HS-27A (cell line): Measurements from ENCODE around the gene LEMD1.

Source experiments
- DNase-seq: peaks from one replicate; pipeline ENCODE4 v3.0.0-alpha.2; 2012; ENCODE audit warnings: low read depth, missing footprints

Gene LEMD1, protein sequence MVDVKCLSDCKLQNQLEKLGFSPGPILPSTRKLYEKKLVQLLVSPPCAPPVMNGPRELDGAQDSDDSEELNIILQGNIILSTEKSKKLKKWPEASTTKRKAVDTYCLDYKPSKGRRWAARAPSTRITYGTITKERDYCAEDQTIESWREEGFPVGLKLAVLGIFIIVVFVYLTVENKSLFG

DNA sequence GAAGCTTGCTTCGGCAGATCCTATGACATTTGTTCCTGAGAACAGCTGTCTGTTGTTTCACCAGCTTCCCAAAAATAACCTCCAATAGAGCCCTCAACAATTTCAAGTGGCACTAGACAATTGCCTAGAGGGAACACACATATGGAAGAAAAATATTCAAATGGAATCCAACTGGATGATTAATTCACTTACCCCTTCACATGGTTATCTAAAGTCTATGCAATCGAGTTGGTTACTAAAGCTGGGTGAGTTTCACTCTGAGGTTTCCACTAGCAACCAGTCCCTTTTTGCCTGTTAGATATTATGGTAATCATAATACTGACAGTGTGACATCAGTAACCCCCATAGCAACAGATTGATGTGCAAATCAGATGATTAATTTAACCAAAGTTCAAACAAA, at the start of gene LEMD1:
TSS of gene LEMD1 (minus strand) at position 259 of the 400 bp plus-strand sequence. CDS start 1,520 bp downstream, outside the sequence.
- DNase-seq, result no peak

GRCh38 chr1:205470131-205470530, 48.3 kb upstream of the LEMD1 start:
- no peak for DNase-seq

GRCh38 chr1:205466595-205467220, 44.9 kb upstream of the LEMD1 start:
- no peak for DNase-seq

DNA sequence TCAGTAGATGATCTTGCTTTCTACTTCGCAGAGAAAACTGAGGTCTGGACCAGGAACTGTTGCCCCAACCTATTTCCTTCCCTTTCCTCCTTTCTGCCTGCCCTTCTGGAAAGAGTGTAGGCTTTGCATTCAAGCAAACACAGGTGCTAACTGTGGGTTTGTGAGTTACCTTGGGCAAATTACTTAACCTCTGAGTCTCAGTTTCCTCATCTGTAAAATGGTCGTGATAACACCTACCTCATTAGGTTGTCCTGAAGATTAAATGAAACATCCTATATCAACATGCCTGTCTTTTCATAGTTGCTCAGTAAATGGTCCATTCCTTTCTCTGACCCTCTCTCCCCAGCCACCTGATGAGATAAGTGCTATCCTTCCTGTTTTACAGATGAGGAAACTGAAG, 43.5 kb upstream of the LEMD1 start:
- DNase-seq, result no peak

GRCh38 chr1:205458777-205459566, 37.1 kb upstream of the LEMD1 start:
- DNase-seq, result no peak

DNA sequence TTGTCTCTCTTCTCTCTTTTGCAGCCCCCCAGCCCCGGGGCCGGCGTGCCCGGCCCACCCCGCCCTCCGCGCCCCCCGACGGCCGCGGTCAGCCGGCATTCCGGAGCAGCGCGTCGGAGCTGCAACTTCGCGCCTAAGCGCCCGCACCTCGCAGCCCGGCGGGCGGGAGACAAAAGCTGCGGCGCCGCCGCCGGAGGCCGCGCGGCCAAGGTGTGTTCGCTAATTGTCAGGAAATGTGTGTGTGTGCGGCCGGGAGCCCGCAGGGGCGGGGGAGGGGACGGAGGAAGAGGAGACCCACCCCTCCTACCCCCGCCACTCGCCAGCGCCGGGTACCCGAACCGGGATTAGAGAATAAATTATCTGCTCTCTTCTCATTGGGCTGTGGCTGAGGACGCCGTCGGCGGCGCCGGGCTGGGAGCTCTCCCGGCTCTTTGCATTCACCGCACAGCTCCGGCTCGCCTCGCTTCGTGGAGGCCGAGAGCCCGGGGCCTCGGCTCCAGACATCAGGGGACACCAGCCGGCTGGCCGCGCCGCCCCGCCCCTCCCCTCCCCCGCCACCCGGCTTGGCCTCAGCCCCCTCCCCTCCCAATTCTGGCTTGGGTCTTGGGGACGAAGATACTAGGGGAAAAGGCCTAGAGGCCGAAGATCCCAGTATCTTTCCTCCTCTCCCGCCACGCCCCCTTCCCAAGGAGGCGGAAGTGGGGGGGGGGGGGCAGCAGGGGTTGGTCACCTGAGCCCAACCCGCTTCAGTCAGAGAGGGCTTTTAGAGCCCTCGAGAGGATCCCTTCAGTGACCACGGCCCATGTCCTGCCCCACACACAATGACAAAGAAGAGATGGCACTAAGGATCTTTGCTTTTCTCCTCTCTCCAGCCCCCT, 35.3 kb upstream of the LEMD1 start:
- no peak for DNase-seq

DNA sequence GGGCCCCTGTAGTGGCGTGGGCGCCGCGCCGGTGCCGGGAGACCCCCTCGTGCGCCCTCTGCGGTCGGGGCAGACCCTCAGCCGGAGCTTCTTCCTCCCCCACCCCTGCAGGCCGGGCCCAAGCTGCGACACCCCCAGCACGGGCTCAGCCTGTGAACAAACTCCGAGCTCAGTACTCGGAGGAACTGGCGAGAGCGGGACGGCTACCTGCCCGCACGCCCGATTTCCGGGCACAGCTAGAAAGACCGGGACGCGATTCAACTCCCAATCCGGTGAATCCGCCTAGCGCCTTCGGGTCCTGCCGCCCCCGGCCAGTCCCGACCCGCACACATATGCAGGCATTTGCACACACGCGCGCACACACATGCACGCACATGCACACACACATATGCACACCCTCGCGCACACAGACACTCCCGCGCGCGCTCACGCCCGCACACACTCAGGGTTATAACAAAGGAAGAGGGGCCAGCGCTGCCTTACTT, 34.6 kb upstream of the LEMD1 start:
- no peak for DNase-seq

DNA sequence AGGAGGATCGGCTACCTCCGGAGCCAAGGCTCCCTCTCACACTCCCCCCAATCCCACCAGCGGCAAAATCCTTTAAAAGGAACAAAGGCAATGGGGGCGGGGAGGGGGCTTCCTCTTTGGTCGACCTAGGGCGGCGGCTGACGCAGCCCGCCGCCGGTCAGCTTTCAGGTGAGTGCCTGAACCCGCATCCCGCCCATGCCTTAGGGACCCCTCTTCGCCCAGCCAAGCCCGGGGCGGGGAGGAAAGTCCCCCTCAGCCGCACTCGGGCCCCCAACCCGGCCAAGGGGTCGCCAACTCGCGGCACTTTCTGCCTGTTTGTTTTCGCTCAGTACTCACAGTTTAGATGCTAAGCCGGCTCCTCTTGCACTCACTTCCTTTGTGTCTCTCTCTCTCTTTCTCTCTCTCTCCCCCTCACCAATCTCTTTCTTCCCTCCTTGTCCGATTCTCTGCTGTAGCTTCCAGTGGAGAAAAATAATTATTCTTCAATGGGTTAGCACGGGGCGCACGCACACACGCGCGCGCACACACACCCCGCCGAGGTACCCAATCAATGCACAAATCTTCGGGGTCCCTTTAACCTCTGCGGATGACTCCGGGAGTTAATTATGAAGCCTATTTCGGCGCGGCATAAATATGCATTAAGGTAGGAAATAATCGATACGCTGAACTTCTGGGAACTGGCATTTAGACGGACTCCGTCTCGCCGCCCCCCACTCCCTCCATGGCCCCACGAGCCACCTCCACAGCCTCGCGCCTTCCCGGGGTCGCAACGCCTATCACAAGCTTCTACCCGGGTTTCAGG, 33.9 kb upstream of the LEMD1 start, which contains the start of gene BLACAT1:
TSS of gene BLACAT1 (minus strand) at position 465 of the 802 bp plus-strand sequence.
- DNase-seq, result no peak

GRCh38 chr1:205454903-205455335, 33.1 kb upstream of the LEMD1 start:
- DNase-seq, result no peak

GRCh38 chr1:205453466-205453865, 31.6 kb upstream of the LEMD1 start:
- no peak for DNase-seq

DNA sequence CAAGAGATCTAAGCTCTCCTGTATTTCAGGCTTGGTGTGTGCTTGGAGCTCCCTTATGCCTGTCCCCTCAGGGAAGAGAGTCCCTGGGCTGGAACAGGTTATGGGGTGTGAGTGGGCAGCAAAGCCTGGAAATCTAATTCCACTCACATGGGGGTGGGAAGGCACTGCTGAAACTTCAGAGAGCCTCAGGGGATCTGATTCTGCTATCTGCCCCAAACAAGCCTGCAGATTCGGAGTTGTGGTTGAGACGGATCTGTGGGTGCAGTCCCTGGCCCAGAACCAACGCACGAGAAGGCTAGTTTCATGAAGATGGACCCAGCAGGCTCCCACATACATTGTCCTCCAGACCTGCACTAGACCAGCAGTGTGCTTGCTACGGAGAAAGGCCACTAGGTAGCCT, 31.1 kb upstream of the LEMD1 start:
- no peak for DNase-seq

- DNase-seq, result no peak
These were observed 30.5 kb upstream of the LEMD1 start for GRCh38 chr1:205452364-205452763.

GRCh38 chr1:205451759-205452164, 29.9 kb upstream of the LEMD1 start:
- no peak for DNase-seq

DNA sequence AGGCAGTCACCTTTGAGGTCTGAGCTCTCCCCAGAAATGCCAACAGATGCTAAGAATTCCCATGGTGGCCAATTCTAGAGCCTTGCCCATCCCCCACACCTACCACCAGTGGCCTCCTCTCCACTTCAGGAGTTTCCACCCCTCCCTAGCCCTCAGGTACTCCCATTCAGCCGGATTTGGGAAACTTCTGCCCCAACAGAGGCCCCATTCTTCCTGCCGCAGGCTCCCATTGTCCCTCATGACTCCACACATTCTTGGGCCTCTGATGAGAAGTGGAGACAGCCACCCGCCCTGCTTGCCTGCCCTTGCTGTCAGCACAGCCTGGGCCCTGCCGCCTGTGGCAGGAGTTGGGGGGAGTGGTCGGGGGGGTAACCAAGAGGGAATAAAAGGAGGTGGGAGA, 29.3 kb upstream of the LEMD1 start:
- no peak for DNase-seq

- DNase-seq, result no peak
These were observed 28.6 kb upstream of the LEMD1 start for GRCh38 chr1:205450448-205450847.

GRCh38 chr1:205449750-205450443, 28.0 kb upstream of the LEMD1 start:
- DNase-seq, result no peak

- no peak for DNase-seq
These were observed 27.4 kb upstream of the LEMD1 start for GRCh38 chr1:205449254-205449749.

- no peak for DNase-seq
These were observed 26.8 kb upstream of the LEMD1 start for GRCh38 chr1:205448540-205449253.
